AG09309 (cell line): ENCODE results near the gene GRPR.

Source experiments
- DNase-seq: peaks from one replicate; pipeline ENCODE4 v3.0.0-alpha.2; 2010; ENCODE audit warnings: low read depth
- H3K4me3 ChIP-seq: 2 replicates; pipeline ENCODE4 v1.5.1; 2011; ENCODE audit warnings: mild to moderate bottlenecking, low read depth, low read length, moderate library complexity; ENCODE audit not compliant: control insufficient read depth
- CTCF ChIP-seq: IDR thresholded peaks from 2 replicates; pipeline ENCODE4 v1.5.1; 2011; ENCODE audit warnings: mild to moderate bottlenecking, low read depth, low read length, inconsistent platforms; ENCODE audit not compliant: insufficient read depth, control insufficient read depth; ENCODE audit errors: missing control alignments

The GRPR gene

GRCh38 chrX:16123222-16123786 lies at the start of gene GRPR:
TSS of gene GRPR (plus strand) at chrX:16123565. CDS start at chrX:16123954, 389 bp downstream.
- no peak within 1 kb of the TSS for H3K4me3 ChIP-seq
- DNase-seq = peak; percentile 71
- peak; percentile 92 for TF ChIP-seq CTCF

- no peak overlapping the region for H3K4me3 ChIP-seq
- TF ChIP-seq CTCF = no peak
- DNase-seq = no peak
These were observed 48.3 kb upstream of the GRPR start for GRCh38 chrX:16075087-16075486.

- DNase-seq = no peak
- no peak overlapping the region for H3K4me3 ChIP-seq
- TF ChIP-seq CTCF = no peak
These were observed 46.5 kb upstream of the GRPR start for GRCh38 chrX:16076834-16077233.

GRCh38 chrX:16077811-16078210 lies 45.6 kb upstream of the GRPR start:
- H3K4me3 ChIP-seq = no peak overlapping the region
- TF ChIP-seq CTCF = no peak
- DNase-seq = no peak

GRCh38 chrX:16081357-16081756 lies 42.0 kb upstream of the GRPR start:
- TF ChIP-seq CTCF = no peak
- no peak overlapping the region for H3K4me3 ChIP-seq
- no peak for DNase-seq

GRCh38 chrX:16082470-16083085 lies 40.8 kb upstream of the GRPR start:
- TF ChIP-seq CTCF = no peak
- H3K4me3 ChIP-seq = no peak overlapping the region
- no peak for DNase-seq
